Esophagus muscularis mucosa (tissue), 3 donors: Measurements from ENCODE around the gene GRIK1.

Source experiments
- POLR2A ChIP-seq: fragments of 450-650 bp; IDR thresholded peaks from one replicate; pipeline ENCODE4 v1.6.1; 2017; ENCODE audit warnings: antibody characterized with exemption, moderate library complexity, mild to moderate bottlenecking, low read depth
- TF ChIP-seq, protein P1 (sequence below), 3 experiments: fragments of 200-600 bp in 2 of 3; fragments of 450-650 bp in 1 of 3; sonication (generic) in 2 of 3; IDR thresholded peaks; one replicate each; pipeline ENCODE4 v1.5.1; 2017 to 2019; ENCODE audit warnings: antibody characterized with exemption in 3 of 3, mild to moderate bottlenecking in 2 of 3, moderate library complexity in 1 of 3

GRCh38 chr21:29800056-29800455, 139.7 kb downstream of the GRIK1 start:
- TF ChIP-seq, protein P1, sequence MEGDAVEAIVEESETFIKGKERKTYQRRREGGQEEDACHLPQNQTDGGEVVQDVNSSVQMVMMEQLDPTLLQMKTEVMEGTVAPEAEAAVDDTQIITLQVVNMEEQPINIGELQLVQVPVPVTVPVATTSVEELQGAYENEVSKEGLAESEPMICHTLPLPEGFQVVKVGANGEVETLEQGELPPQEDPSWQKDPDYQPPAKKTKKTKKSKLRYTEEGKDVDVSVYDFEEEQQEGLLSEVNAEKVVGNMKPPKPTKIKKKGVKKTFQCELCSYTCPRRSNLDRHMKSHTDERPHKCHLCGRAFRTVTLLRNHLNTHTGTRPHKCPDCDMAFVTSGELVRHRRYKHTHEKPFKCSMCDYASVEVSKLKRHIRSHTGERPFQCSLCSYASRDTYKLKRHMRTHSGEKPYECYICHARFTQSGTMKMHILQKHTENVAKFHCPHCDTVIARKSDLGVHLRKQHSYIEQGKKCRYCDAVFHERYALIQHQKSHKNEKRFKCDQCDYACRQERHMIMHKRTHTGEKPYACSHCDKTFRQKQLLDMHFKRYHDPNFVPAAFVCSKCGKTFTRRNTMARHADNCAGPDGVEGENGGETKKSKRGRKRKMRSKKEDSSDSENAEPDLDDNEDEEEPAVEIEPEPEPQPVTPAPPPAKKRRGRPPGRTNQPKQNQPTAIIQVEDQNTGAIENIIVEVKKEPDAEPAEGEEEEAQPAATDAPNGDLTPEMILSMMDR (IDR thresholded peaks at IDR 0.05) = no peak
- TF ChIP-seq POLR2A = no peak
